HG03565 (cell line): ENCODE results near the gene ARHGEF28.

Experiments
- ATAC-seq: cut with Tn5 transposase; IDR thresholded peaks from one replicate; pipeline ENCODE4 v1.9.1; 2021; ENCODE audit warnings: mild to moderate bottlenecking, moderate library complexity; ENCODE audit not compliant: unreplicated experiment

Gene ARHGEF28

GRCh38 chr5:73812962-73813588 is 187.1 kb downstream of the ARHGEF28 start:
- no peak for ATAC-seq

- no peak for ATAC-seq
These were observed 188.3 kb downstream of the ARHGEF28 start for GRCh38 chr5:73814233-73814846.

GRCh38 chr5:73815631-73816030 is 189.6 kb downstream of the ARHGEF28 start:
- no peak for ATAC-seq

- no peak for ATAC-seq
These were observed 190.8 kb downstream of the ARHGEF28 start for GRCh38 chr5:73816656-73817420.

GRCh38 chr5:73818357-73818756 is 192.4 kb downstream of the ARHGEF28 start:
- ATAC-seq: no peak

GRCh38 chr5:73820326-73820725 is 194.3 kb downstream of the ARHGEF28 start:
- no peak for ATAC-seq

- no peak for ATAC-seq
These were observed 195.0 kb downstream of the ARHGEF28 start for GRCh38 chr5:73821003-73821402.

- no peak for ATAC-seq
These were observed 196.4 kb downstream of the ARHGEF28 start for GRCh38 chr5:73822278-73822988.

- ATAC-seq: no peak
These were observed 197.0 kb downstream of the ARHGEF28 start for GRCh38 chr5:73822989-73823339.

GRCh38 chr5:73823508-73823925 is 197.5 kb downstream of the ARHGEF28 start:
- no peak for ATAC-seq

GRCh38 chr5:73825199-73825598 is 199.2 kb downstream of the ARHGEF28 start:
- no peak for ATAC-seq

- ATAC-seq: no peak
These were observed 199.7 kb downstream of the ARHGEF28 start for GRCh38 chr5:73825736-73826135.

GRCh38 chr5:73826301-73827105 is 200.5 kb downstream of the ARHGEF28 start:
- ATAC-seq: no peak

- no peak for ATAC-seq
These were observed 201.1 kb downstream of the ARHGEF28 start for GRCh38 chr5:73827106-73827450.

- ATAC-seq: no peak
These were observed 202.5 kb downstream of the ARHGEF28 start for GRCh38 chr5:73828465-73828864.

GRCh38 chr5:73830646-73831045 is 204.7 kb downstream of the ARHGEF28 start:
- ATAC-seq: no peak

GRCh38 chr5:73831066-73831465 is 205.1 kb downstream of the ARHGEF28 start:
- ATAC-seq: no peak

- ATAC-seq: no peak
These were observed 208.7 kb downstream of the ARHGEF28 start for GRCh38 chr5:73834693-73835092.

- no peak for ATAC-seq
These were observed 209.7 kb downstream of the ARHGEF28 start for GRCh38 chr5:73835726-73836125.

- ATAC-seq: no peak
These were observed 210.6 kb downstream of the ARHGEF28 start for GRCh38 chr5:73836607-73837006.

- ATAC-seq: no peak
These were observed 212.9 kb downstream of the ARHGEF28 start for GRCh38 chr5:73838901-73839300.
